K562 (cell line): ENCODE results near the gene NOX5. TPM values are rescaled to one million over a fixed set of nuclear protein-coding genes. Genes with fewer than 3 reads are reported as not detected.

Source experiments
- DIDO1 ChIP-seq: fragments of 450-650 bp; IDR thresholded peaks from 2 replicates; pipeline ENCODE4 v1.6.1; 2016; ENCODE audit warnings: low read depth, missing biosample characterization, missing genetic modification characterization
- DMBX1 ChIP-seq: fragments of 250-450 bp; sonication (Bioruptor Pico); IDR thresholded peaks from 2 replicates; pipeline ENCODE4 v1.8.0; 2022; ENCODE audit warnings: inconsistent platforms, mild to moderate bottlenecking, moderate library complexity, borderline replicate concordance
- E2F5 ChIP-seq: sonication (generic); formaldehyde crosslinking; IDR thresholded peaks from 2 replicates; pipeline ENCODE4 v1.8.0; 2022; ENCODE audit warnings: mild to moderate bottlenecking, missing genetic modification reagents
- ELF2 ChIP-seq: fragments of 250-450 bp; sonication (Bioruptor Pico); IDR thresholded peaks from 2 replicates; pipeline ENCODE4 v1.5.0; 2021; ENCODE audit warnings: mild to moderate bottlenecking
- EZH2 ChIP-seq: IDR thresholded peaks from 2 replicates; pipeline ENCODE4 v1.6.1; 2012; ENCODE audit warnings: low read depth, mild to moderate bottlenecking, inconsistent platforms, low read length, borderline replicate concordance
- FOXK2 ChIP-seq, 2 experiments: fragments of 450-650 bp; IDR thresholded peaks in 1 of 2; conservative IDR thresholded peaks in 1 of 2; 2 replicates each; pipeline ENCODE4 v1.6.1; 2016; ENCODE audit warnings: low read depth in 2 of 2, mild to moderate bottlenecking in 1 of 2
- HES1 ChIP-seq: fragments of 450-650 bp; IDR thresholded peaks from 2 replicates; pipeline ENCODE4 v1.6.1; 2016; ENCODE audit warnings: low read depth, mild to moderate bottlenecking, moderate library complexity
- MXI1 ChIP-seq: IDR thresholded peaks from 2 replicates; pipeline ENCODE4 v1.6.1; 2011; ENCODE audit warnings: low read depth, mild to moderate bottlenecking, improper control_type of control experiment, low read length
- NELFE ChIP-seq: IDR thresholded peaks from 2 replicates; pipeline ENCODE4 v1.6.1; 2011; ENCODE audit warnings: mild to moderate bottlenecking; ENCODE audit not compliant: insufficient read depth, insufficient read length
- RBM15 ChIP-seq: fragments of 200-400 bp; formaldehyde crosslinking; IDR thresholded peaks from 2 replicates; pipeline ENCODE4 v1.6.1; 2018; ENCODE audit warnings: mild to moderate bottlenecking, low read length, moderate library complexity; ENCODE audit not compliant: insufficient read depth
- RCOR1 ChIP-seq, 2 experiments: IDR thresholded peaks; 2 replicates each; pipeline ENCODE4 v1.6.1; 2012; ENCODE audit warnings: low read depth in 2 of 2, low read length in 2 of 2, borderline replicate concordance in 1 of 2, improper control_type of control experiment in 1 of 2
- SMAD2 ChIP-seq: fragments of 150-350 bp; IDR thresholded peaks from 2 replicates; pipeline ENCODE4 v1.6.1; 2014; ENCODE audit warnings: low read depth, mild to moderate bottlenecking, low read length
- TBL1XR1 ChIP-seq, 2 experiments: IDR thresholded peaks; 2 replicates each; pipeline ENCODE4 v1.6.1; 2012; ENCODE audit warnings: improper control_type of control experiment in 2 of 2, low read length in 2 of 2, mild to moderate bottlenecking in 1 of 2
- ZBTB1 ChIP-seq: sonication (generic); formaldehyde crosslinking; IDR thresholded peaks from 2 replicates; pipeline ENCODE4 v1.8.1; 2023; ENCODE audit warnings: missing genetic modification reagents, low read depth, mild to moderate bottlenecking, borderline replicate concordance
- ZKSCAN3 ChIP-seq: fragments of 250-450 bp; sonication (Bioruptor Pico); IDR thresholded peaks from 2 replicates; pipeline ENCODE4 v1.4.0; 2020
- ZNF316 ChIP-seq: fragments of 450-650 bp; IDR thresholded peaks from 2 replicates; pipeline ENCODE4 v1.6.1; 2016
- ZNF444 ChIP-seq: fragments of 250-450 bp; sonication (Bioruptor Pico); IDR thresholded peaks from 2 replicates; pipeline ENCODE4 v1.4.0; 2020; ENCODE audit warnings: mild to moderate bottlenecking, moderate library complexity
- polyA plus RNA-seq, 8 experiments: library from polyadenylated mRNA; depleted of rRNA in 4 of 8; stranded (reverse) in 5 of 8; unstranded in 3 of 8; fragments of >200 nt; fragmentation: Nextera tagmentation in 2 of 8; fragmentation: Illumina TruSeq in 1 of 8; extraction: Ambion mirVana in 2 of 8; extraction: Trizol in 1 of 8; gene quantifications; 2 replicates each; pipeline versions ENCODE4 v1.2.1 to v1.2.3, GENCODE V29; 2011 to 2014; ENCODE audit warnings: inconsistent platforms in 1 of 8, missing spikeins in 1 of 8
- total RNA-seq, 7 experiments: library from RNA; depleted of rRNA in 6 of 7; stranded (reverse); fragments of >200 nt in 6 of 7; fragmentation: Illumina TruSeq in 2 of 7; extraction: Trizol in 2 of 7; gene quantifications; 2 replicates each; pipeline versions ENCODE4 v1.2.1 to v1.2.3, GENCODE V29; 2011 to 2021; ENCODE audit warnings: low replicate concordance in 1 of 7
- TF ChIP-seq, protein P1 (sequence below): sonication (generic); formaldehyde crosslinking; IDR thresholded peaks from 2 replicates; pipeline ENCODE4 v1.8.0; 2023; ENCODE audit warnings: missing genetic modification reagents, mild to moderate bottlenecking, borderline replicate concordance
- TF ChIP-seq, protein P2 (sequence below): sonication (generic); formaldehyde crosslinking; IDR thresholded peaks from 2 replicates; pipeline ENCODE4 v1.8.1; 2022; ENCODE audit warnings: missing genetic modification reagents

NOX5 gene
- total and polyA plus RNA-seq, 9 of the 15 experiments (the other 6 are each of a cell fraction or from before 2014, with no cell fraction given): 0.01 TPM; not detected in 8

GRCh38 chr15:68983961-68984481 is 30.5 kb upstream of the NOX5 start (continued):
- TF ChIP-seq ELF2 (CRISPR knock-in tag): no peak
- 0 out of 2 replicates have a peak, but pooled peaks have one; percentile 37 for TF ChIP-seq DMBX1
- TF ChIP-seq EZH2: no peak
- TF ChIP-seq ZNF316: no peak
- TF ChIP-seq HES1: no peak
- TF ChIP-seq RBM15: no peak
- TF ChIP-seq, protein P1, sequence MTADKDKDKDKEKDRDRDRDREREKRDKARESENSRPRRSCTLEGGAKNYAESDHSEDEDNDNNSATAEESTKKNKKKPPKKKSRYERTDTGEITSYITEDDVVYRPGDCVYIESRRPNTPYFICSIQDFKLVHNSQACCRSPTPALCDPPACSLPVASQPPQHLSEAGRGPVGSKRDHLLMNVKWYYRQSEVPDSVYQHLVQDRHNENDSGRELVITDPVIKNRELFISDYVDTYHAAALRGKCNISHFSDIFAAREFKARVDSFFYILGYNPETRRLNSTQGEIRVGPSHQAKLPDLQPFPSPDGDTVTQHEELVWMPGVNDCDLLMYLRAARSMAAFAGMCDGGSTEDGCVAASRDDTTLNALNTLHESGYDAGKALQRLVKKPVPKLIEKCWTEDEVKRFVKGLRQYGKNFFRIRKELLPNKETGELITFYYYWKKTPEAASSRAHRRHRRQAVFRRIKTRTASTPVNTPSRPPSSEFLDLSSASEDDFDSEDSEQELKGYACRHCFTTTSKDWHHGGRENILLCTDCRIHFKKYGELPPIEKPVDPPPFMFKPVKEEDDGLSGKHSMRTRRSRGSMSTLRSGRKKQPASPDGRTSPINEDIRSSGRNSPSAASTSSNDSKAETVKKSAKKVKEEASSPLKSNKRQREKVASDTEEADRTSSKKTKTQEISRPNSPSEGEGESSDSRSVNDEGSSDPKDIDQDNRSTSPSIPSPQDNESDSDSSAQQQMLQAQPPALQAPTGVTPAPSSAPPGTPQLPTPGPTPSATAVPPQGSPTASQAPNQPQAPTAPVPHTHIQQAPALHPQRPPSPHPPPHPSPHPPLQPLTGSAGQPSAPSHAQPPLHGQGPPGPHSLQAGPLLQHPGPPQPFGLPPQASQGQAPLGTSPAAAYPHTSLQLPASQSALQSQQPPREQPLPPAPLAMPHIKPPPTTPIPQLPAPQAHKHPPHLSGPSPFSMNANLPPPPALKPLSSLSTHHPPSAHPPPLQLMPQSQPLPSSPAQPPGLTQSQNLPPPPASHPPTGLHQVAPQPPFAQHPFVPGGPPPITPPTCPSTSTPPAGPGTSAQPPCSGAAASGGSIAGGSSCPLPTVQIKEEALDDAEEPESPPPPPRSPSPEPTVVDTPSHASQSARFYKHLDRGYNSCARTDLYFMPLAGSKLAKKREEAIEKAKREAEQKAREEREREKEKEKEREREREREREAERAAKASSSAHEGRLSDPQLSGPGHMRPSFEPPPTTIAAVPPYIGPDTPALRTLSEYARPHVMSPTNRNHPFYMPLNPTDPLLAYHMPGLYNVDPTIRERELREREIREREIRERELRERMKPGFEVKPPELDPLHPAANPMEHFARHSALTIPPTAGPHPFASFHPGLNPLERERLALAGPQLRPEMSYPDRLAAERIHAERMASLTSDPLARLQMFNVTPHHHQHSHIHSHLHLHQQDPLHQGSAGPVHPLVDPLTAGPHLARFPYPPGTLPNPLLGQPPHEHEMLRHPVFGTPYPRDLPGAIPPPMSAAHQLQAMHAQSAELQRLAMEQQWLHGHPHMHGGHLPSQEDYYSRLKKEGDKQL (CRISPR knock-in tag): no peak
- no peak for TF ChIP-seq DIDO1 (tag)
- no peak; a peak in 1 of 4 replicates for TF ChIP-seq TBL1XR1 (IDR thresholded peaks at IDR 0.05; ENCODE audit: low read length in 2 of 2)
- peak in 1 of 2 experiments; percentile 87; a peak in 2 of 4 replicates for TF ChIP-seq RCOR1 (IDR thresholded peaks at IDR 0.05; ENCODE audit: borderline replicate concordance in 1 of 2, low read depth in 2 of 2, low read length in 2 of 2)
- TF ChIP-seq E2F5 (CRISPR knock-in tag): no peak
- TF ChIP-seq FOXK2 (conservative IDR thresholded peaks at IDR 0.05 in 1 of 2, IDR thresholded peaks at IDR 0.05 in 1 of 2; ENCODE audit: low read depth in 2 of 2): 0 out of 4 replicates have a peak, but pooled peaks of 1 of the 2 experiments have one; percentile 19
- TF ChIP-seq ZKSCAN3: no peak
- no peak for TF ChIP-seq SMAD2
- no peak for TF ChIP-seq ZBTB1 (CRISPR knock-in tag)
- no peak for TF ChIP-seq ZNF444 (CRISPR knock-in tag)
- TF ChIP-seq, protein P2, sequence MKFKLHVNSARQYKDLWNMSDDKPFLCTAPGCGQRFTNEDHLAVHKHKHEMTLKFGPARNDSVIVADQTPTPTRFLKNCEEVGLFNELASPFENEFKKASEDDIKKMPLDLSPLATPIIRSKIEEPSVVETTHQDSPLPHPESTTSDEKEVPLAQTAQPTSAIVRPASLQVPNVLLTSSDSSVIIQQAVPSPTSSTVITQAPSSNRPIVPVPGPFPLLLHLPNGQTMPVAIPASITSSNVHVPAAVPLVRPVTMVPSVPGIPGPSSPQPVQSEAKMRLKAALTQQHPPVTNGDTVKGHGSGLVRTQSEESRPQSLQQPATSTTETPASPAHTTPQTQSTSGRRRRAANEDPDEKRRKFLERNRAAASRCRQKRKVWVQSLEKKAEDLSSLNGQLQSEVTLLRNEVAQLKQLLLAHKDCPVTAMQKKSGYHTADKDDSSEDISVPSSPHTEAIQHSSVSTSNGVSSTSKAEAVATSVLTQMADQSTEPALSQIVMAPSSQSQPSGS: no peak
- no peak for TF ChIP-seq NELFE
- no peak for TF ChIP-seq MXI1
